Kidney capillary endothelial cell (primary cell): ENCODE data around the gene MGMT.

Experiments
- DNase-seq: peaks from one replicate; pipeline ENCODE4 v3.0.0-alpha.2; 2018; ENCODE audit warnings: low spot score

Gene MGMT

DNA sequence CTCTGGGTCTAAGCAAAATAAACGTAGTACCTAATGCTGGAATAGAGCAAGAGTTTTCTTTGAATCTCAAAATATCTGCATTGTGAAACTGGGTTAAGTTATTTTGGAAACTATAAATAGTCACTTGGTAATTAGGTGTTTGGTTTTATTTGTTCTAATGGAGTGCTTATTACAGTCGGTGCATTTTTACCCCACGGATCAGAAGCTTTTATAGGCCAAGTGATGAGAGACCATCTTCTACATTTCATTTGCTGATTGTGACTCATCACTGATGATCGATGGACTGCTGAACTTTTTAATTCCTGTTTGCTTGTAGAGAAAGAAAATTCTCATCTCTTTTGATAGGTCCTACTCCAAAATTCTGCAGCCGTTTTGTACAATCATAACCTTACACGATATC lies 28.2 kb downstream of the MGMT start:
- DNase-seq: no peak

DNA sequence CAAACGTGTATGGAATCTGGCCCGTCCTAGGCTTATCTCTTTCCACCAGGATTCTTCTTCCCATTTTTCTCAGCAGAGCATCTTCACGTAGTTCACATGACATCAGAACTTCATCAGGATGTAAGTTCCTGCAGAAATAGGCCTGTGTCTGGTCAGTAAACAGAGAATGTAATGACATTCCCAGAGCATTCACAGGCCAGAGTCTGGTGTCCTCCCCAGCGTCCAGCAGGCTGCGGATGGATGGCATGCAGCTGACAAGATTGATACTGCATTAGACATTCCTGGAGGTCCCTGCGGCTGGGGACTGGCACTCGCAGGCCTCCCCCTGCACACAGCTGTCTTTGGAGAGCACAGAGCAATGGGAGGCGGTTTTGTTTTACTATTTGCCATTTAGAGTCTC lies 28.7 kb downstream of the MGMT start:
- no peak for DNase-seq

DNA sequence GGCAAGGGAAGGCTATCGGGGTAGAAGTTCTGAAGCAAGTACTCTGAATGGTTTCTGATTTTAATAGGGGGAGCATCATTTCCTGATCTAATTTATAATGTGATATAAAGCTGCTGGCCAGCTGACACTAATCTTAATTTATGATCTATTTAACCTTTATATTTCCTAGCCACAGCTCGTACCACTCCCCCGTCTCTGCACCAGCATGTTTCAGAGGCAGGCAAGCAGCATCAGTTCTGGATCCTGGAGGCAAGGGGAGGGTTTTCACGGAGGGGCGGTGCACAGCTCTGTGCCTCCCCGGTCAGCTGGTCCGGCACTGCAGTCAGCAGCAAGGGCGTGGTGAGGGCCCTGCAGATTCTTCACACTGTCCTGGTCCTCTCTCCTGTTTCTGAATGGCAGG lies 30.0 kb downstream of the MGMT start:
- no peak for DNase-seq

DNA sequence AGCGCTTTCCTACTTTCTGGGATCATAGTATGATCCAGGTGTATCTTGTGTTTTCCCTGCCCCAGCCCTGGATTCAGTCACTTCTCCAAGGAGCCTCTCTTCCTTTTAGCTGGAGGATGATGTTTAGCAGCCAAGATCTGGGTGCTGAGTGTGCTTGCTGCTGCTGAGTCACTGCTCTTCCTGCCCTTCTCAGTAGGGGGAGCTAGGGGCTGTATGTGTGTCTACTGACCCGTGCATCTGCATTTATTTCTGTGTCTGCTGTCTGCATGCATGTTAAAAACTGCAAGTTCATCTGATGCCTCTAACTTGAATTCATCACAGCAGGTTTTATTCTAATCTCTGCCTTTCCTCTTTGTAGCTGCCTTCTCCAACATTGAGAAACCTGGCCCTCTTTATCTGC lies 31.6 kb downstream of the MGMT start:
- DNase-seq: no peak

DNA sequence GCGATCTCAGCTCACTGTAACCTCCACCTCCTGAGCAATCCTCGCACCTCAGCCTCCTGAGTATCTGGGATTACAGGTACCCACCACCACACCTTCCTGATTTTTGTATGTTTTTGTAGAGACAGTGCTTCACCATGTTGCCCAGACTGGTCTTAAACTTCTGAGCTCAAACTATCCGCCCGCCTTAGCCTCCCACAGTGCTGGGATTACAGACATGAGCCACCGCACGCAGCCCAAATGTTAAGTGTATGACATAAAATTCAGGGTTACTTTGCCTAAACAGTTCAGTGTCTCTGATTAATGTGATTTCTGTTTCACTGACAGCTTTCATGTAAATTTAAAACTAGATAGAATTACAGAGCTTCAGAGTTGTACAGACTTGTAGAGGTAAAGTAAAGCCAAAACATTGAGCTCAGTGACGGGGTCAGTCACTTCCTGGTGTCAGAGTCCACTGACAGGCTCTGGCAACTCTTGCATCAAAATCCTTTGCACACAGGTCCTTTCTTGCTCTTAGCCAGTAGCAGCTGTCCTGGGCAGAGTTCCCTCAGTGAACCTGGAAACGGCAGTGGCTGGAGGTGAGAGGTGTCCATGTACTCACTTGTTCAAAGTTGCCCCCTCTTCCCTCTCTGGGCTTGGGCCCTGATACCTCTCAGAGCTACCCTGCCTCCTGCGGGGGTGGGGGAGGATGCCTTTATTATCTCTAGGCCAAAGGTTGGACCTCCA lies 33.7 kb downstream of the MGMT start:
- no peak for DNase-seq

DNA sequence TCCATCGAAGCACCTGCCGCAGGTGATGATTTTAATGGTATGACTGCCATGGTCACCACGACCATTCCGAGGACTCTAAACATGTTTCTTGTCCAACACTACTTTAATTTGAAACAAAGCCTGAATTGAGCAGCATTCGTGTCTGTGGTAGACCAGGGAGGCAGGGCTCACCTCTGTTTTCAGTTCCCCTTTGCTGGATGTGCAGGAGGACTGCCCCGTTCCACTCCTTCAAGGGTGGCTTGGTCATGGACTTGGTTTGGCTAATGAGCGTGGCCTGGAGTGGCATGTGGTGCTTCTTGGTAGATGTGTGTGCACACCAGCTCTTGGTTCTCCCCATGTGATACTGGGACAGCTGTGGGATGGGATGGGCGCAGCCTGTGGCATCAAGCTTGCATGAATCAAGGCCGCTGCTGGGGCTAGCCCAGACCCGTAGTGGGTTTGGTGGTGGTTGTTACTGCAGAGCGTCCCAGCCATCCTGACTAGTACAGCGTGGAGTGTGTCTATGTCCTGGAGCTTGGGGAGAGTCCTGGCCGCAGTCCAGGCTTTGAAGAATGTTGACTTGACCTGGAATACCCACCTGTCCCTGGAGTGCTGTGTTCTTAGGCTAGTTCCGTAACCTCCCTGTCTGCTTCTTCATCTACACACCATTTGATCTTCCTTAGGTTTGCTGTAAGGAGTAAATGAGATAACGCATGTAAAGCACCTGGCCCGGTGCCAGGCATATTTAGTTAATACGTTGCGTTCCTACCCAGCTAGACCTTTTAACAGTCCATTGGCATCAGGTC lies 34.8 kb downstream of the MGMT start:
- DNase-seq: no peak

DNA sequence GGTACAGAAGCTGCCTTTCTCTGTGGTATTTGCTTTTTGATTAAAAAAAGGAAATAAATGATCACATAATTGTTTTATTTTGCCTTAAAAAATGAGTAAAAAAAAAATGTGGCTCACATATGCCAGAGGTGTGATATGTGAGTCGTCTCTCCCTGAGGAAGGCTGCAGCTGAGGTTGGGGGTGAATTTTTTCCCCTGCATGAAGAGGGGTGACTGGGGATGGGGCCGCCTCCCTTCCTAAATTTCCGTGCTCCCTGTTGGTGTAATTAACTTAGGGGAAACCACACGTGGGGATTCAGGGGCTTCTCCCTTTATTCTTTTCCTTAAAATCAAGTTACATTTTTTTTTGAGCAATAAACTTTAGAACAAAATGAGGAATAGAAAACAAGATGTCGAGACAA lies 35.4 kb downstream of the MGMT start:
- DNase-seq: no peak

DNA sequence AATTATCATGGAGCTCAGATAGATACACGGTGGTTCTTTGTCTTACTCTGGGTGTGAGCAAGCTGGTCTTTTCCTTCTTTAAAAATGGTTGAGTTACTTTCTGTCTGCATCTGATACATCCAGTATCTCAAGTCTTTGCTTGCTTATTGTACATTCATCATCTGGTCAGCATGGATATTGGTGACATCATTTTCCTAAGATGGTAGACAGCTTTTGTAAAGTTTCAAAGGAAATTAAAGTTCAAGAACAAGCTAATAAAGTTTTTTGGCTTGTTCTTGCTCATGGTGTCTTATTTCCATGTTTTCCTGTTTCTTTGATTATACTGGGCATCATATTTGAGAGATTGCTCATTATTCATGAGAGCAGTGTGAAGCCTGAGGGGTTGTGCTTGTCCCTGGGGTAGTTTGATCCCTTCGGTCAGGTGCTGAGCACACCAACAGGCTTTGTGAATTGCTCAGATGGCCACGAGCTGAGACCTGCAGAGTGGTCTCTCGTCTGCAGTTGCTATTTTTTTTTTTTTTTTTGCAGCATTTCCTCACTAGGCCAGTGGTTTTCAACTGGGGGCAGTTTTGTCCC lies 38.5 kb downstream of the MGMT start:
- no peak for DNase-seq

DNA sequence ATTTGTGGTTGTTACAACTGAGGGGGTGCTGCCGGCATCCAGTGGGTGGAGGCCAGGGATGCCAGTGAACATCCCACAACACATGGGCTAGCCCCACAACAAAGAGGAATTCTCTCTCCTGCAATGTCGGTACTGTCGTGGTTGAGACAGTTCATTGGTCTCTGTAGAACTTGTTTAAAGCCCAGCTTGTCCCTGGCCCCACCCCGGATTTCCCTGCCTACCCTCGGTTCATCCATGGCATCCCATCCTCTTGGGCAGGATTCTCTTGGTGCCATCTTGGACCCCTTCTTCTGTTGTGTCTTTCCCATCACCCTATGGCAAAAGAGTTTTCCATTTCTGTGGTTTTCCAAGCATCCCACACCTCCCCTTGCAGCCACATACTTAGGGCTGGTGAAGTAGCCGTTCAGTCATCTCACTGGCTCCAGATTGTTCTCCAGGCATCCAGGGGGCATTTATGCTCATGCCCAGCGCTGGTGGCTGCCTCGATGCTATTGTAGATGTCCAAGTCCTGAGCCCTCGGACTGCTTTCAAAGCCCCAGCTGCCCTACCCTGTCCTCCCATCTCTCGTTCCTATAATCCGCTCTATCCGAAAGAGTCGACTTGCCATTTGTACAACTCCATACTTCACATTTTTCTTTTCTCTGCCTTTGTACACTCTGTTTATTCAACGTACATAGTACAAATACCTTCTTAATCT lies 39.2 kb downstream of the MGMT start:
- DNase-seq: no peak

DNA sequence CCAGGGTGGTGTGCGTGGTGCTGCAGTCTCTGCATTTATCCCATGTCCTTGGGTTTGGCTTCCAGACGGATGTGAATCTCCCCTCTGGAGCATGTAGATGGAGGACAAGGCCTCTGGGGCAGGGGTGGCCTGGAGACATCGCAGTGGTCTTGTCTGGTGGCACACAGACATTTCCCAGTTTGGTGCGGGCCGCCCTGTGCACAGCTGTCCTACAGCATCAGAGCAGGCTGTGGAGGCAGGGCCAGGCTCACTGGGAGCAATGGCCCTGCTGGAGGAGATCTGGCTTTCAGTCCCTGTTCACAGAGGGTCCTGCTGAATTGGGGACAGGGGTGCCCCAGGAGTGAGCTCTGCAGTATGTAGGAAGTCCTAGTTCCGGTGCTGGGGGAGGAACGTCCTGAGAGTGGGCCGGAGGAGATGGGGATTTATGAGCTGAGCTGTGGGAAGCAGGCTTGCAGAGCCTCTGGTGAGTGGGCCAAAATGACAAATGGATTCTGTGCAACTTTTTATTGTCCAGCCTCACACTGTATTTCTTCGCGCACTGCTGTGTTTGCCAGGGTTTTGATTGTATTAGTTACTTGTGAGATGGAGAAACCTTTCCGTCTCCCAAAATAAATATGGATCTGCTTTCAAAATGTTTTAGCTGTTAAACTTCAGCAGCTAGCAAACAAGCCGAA lies 40.3 kb downstream of the MGMT start:
- no peak for DNase-seq

DNA sequence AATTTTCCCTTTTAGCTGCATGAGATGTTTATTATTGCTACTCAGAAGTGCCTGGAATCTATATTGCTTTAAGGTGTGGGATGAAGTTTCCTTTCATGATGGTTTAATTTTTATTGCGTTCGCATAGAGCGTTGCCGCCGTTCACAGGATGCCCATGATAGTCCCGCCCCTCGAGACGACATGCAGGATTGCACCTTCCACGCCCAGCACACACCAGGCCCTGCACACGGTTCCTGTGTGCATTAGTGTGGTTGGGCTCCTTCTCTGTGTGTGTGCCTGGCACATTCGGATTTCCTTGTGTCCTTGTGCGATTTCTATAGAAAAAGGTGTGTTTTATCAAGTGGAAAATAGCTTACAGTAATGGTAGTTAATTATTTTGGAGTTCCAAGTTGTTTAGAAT lies 42.1 kb downstream of the MGMT start:
- no peak for DNase-seq

DNA sequence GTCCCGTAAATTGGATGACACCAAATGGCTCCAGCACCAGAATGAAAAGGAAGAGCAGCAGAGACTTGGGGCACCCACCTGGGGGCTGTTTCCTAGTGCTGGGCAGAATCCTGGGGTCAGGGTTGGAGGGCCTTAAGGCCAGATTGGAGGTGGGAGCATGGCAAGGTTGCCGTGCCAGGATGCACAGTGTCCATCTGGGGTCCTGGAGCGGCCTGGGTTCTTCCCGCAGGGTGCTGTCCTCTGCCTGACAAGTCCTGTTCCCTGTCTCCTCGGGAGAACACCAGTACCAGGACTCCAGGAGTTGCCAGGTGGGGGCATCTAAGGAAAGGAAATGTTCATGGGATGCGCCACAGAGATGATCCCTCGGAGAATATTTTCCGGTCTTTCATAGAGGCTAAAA lies 42.8 kb downstream of the MGMT start:
- DNase-seq: no peak

DNA sequence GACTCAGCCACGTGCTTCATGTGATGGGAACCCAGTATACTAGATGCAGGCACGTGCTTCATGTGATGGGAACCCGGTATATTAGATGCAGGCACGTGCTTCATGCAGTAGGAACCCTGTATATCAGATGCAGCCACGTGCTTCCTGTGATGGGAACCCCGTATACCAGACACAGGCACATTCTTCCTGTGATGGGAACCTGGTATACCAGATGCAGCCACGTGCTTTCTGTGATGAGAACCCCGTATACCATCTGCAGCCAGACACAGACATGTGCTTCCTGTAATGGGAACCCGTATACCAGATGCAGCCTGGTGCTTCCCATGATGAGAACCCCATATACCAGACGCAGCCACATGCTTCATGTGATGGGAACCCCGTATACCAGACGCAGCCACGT lies 44.0 kb downstream of the MGMT start:
- no peak for DNase-seq

DNA sequence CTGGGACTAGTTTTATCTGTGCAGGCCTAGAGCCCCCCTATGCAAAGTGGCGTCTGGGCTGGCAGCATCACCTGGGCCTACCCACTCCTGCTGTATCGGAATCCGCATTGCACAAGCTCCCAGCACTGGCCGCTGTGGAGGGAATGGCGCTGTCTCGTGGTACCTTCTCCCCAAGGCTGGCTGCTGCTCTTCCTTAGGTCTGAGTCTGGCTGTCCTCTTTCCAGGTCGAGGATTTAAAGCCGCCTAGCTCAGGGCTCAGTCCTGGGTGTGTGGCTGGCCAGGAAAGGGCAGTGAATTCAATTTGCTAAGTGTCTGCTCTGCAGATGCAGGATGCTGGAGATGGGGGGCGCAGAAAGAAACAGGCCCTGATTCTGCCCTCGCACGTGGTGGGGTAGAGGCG lies 44.7 kb downstream of the MGMT start:
- no peak for DNase-seq

DNA sequence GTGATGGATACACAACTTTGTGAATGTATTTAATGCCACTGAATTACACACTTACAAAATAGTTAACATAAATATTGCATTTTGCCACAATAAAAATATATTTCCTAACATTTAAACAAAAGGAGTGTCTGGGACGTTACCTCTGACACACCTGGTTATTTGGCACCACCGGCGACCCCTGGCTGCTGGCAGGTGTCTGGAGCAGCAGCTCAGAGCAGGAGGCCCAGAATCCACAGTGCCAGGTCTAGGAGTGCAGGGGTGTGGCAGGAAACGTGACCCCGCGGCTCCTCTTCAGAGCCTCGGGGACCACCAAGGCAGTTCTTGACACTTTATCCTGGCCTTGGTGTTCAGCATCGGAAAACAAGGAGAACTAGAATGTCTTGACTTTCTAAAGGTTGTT lies 46.3 kb downstream of the MGMT start:
- no peak for DNase-seq

DNA sequence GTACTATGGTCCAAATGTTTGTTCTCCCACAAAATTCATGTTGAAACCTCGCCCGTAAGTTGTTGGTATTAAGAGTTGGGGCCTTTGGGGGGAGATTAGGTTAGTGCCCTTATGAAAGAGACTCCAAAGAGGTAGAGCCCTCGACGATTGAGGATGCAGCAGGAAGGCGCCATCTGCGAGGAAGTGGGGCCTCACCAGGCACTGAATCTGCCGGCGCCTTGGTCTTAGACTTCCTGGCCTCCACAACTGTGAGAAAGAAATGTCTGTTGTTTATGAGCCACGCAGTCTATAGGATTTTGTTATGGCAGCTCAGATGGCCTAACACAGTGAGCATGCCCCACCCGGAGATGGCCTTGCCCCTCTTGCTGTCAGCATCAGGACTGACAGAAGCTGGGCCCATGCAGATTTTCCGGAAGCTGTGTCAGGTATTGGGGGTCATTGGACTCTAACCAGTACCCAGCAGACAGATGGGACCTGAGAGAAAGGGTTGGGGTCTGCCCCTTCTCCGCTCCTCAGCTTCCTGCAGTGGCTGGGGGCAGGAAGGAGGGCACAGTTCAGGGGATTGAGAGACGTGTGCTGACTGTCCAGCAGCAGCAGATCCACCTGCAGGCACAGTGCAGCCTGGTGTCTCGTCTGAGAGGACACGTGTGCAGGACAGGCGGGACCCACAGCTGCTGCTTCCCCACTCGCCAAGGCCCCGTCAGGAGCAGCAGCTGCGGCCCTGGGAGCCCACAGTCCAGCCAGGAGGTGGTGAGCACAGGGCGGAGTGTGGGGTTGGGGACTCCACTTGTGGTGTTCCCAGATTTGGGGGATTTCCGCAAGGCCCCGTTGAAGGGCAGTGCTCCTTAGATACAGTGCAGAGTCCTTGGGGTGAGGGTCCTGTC lies 47.8 kb downstream of the MGMT start:
- DNase-seq: no peak

DNA sequence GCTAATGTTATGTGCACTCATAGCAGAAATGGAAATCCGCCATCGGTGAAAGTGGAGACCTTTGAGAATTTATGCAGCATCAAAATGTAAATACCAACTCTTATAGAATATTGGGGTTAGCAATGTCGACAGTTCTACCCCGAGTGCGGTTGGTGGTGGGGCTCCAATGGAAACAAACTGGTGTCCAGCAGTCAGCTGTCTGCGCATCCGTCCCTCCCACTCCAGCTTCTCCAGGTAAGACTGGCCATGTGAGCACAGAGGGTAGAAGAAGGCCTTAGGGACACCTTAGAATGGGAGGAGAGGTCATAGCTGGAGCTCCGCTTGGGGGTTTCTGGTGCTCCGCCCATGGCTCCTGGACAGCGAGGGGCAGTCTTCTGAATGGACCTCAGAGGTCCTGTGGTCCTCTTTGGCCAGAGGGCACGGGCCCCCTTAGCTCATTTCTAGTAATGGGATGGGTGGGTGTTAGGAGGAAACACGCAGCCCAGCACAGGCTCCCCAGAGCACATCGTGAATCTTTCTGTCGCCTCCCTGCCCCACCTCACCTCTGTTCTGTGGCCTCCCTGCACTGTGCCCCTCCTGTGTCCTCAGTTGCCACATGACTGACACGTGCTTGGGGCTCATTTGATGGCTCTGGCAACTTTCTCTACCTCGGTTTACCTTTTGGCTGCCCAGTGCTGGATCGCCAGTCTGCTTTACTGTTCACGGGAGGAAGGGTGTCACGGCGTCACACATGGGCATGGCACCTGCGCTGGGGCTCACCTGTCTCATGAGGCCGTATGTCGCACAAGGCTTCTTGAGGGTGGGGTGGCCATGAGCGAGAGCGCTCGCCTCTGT lies 50.0 kb downstream of the MGMT start:
- no peak for DNase-seq

DNA sequence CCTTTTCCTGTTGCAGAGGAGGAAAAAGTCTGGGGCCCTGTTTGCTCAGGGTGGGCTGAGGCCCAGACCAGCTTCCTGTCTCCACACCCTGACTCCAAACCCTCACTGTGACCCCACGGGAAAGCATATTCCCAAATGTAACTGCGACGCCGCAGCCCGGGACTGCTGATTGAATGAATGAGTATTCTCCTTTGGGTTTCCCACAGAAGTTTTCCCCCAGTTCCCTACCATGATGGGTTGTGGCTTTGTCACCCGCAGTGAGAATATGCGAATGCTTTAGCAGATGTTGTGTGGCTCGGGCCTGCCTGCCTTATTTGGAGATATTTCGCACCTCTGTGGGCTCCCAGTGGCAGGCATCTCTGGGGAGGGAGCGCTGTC lies 50.6 kb downstream of the MGMT start:
- DNase-seq: no peak

DNA sequence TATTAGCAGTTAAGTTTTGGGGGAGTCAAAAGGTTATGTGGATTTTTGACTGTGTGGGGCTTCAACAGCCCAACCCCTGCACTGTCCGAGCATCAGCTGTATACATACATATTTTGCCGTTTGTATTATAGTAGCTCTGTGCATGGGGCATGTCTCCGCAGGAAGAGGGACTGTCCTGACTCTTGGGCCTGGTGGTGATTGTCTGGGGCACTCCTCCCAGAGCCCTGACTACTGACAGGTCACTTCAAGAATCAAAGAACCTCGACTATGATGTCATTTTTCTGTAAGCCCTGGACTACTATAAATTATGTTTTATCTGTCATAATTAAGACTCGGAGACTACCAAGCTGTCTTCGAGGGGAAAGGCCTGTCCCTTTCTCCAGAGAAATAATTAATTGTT lies 51.8 kb downstream of the MGMT start:
- no peak for DNase-seq

DNA sequence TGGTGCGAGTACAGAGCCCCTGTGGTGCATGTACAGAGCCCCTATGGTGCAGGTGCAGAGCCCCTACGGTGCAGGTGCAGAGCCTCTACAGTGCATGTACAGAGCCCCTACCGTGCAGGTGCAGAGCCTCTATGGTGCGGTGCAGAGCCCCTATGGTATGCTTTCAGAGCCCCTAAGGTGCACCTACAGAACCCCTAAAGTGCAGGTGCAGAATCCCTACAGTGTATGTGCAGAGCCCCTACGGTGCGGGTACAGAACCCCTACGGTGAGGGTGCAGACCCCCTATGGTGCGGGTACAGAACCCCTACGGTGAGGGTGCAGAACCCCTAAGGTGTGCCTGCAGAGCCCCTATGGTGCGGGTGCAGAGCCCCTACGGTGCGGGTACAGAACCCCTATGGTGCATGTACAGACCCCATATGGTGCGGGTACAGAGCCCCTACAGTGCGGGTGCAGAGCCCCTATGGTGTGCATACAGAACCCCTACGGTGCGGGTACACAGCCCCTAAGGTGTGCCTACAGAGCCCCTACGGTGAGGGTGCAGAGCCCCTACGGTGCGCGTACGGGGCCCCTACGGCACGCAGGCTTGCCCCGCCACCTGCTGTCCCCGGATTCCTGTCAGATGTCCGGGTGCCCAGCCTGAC lies 53.5 kb downstream of the MGMT start:
- no peak for DNase-seq
